Measurements from ENCODE around the gene FBXO42.

GRCh38 chr1:16232316-16232710, 120.0 kb downstream of the FBXO42 start:
- TF ChIP-seq REST (IDR thresholded peaks at IDR 0.05; ENCODE audit: low read depth) (no peak), MAX (IDR thresholded peaks at IDR 0.05) (no peak), TAF1 (IDR thresholded peaks at IDR 0.05; ENCODE audit: low read depth) (no peak), RAD21 (IDR thresholded peaks at IDR 0.05; ENCODE audit: low read depth) (no peak), EP300 (IDR thresholded peaks at IDR 0.05; ENCODE audit: borderline replicate concordance) (no peak), YY1 (IDR thresholded peaks at IDR 0.05; ENCODE audit: low read depth) (no peak), TEAD4 (IDR thresholded peaks at IDR 0.05) (no peak), EGR1 (IDR thresholded peaks at IDR 0.05) (no peak), NFIC (IDR thresholded peaks at IDR 0.05) (no peak)

All from Ishikawa (cell line).